GM19035 (cell line): ENCODE data around the gene MAEA.
"Not testable (repeated sequence)": the region's sequence is repeated elsewhere in the genome, so short reads cannot be mapped to it uniquely, and the experiment has no call there.

Source experiments
- ATAC-seq: cut with Tn5 transposase; IDR thresholded peaks from one replicate; pipeline ENCODE4 v1.9.1; 2021; ENCODE audit not compliant: unreplicated experiment

MAEA gene

GRCh38 chr4:1333256-1333655 is 43.6 kb downstream of the MAEA start:
- no peak for ATAC-seq

DNA sequence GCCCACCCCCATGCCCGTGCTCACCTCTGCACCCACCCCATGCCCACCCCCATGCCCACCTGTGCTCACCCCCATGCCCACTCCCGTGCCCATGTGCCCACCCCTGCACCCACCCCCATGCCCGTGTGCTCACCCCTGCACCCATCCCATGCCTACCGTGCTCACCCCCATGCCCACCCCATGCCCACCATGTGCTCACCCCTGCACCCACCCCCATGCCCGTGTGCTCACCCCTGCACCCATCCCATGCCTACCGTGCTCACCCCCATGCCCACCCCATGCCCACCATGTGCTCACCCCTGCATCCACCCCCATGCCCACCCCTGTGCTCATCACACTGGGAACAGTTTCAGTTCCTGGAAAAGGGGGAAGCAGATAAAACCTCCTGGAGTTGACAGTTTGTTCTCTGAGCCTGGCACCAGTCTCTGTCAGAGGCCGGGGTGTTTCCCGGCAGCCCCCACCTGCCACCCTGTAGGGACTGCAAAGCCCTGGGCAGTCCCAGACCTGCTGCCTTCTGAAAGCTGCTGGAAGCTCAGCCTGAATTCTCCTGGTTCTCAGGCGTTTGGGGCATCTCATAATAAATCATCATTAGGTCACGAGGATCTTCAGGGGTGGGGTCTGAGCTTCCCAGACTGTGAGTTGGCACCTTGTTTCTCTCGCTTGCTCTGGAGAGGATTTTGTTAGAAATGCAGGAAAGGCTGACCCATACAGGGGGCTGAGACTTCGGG is 44.3 kb downstream of the MAEA start:
- not testable (repeated sequence) for ATAC-seq

DNA sequence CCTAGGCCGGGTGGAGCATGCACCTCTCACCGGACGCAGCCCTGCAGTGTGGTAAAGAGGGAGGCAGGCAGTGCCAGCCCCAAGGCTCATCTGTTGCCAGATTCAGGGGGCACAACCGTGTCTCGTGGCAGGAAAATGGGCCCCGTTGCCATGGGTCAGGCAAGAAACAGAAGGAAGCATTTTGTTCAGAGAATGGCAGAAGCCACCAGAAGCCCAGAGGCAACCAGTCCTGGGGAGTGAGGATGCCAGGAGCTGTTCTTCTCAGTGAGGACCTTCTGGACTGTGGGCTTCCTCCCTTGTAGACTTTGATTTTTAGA is 44.8 kb downstream of the MAEA start:
- ATAC-seq = no peak

- ATAC-seq = not testable (repeated sequence)
Measured at GRCh38 chr4:1335193-1335883, 45.6 kb downstream of the MAEA start.

DNA sequence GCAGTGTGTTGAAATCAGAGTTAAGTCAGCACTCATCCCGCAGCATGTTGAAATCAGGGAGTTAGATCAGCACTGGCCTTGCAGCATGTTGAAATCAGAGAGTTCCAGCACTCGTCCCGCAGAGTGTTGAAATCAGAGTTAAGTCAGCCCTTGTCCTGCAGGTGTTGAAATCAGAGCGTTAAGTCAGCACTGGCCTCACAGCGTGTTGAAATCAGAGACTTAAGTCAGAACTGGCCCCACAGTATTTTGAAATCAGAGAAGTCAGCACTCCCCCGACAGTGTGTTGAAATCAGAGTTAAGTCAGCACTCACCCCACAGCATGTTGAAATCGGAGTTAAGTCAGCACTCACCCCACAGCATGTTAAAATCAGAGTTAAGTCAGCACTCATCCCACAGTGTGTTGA is 46.4 kb downstream of the MAEA start:
- ATAC-seq = no peak

DNA sequence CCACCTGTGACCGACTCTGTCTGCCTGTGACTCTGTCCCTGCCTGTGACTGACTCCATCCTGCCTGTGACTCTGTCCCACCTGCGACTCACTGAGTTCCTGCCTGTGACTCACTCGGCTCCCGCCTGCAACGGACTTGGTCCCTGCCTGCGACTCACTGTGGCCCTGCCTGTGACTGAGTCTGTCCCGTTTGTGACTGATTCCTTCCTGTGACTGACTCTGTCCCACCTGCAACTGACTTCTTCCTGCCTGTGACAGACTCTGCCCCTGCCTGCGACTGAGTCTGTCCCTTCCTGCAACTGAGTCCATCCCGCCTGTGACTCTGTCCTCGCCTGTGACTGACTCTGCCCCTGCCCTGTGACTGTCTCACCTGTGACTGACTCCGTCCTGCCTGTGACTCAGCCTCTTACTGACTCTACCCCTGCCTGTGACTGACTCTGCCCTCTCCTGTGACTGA is 47.7 kb downstream of the MAEA start:
- ATAC-seq = no peak

DNA sequence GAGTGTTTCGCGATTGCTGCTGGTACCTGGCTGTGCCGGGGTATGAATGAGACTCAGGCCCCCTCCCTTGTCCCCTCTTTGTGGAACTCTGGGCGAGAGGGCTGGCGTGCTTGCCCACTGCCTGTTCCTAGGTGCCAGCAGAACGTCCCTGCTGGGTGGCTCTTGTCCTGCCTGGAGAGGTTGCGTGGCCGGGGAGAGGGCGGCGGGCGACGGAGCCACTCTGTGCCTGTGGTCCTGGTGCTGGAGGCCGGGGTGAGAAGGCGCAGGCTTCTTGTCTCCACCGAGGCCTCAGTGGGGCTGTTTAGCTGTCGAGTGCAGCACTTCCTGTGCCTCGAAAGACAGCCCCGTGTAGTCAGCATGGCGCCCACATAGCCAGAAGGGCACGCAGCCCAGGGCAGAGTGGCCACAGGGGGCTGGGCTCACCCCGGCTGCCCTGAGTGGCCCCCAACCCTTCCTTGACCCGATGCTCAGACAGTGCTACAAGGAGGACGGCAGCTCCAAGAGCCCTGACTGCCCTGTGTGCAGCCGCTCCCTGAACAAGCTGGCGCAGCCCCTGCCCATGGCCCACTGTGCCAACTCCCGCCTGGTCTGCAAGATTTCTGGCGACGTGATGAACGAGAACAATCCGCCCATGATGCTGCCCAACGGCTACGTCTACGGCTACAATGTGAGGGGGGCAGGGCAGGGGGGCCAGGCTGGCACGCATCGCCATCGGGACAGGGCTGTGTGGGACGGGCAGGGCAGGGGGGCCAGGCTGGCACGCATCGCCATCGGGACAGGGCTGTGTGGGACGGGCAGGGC is 48.5 kb downstream of the MAEA start:
- ATAC-seq = no peak

DNA sequence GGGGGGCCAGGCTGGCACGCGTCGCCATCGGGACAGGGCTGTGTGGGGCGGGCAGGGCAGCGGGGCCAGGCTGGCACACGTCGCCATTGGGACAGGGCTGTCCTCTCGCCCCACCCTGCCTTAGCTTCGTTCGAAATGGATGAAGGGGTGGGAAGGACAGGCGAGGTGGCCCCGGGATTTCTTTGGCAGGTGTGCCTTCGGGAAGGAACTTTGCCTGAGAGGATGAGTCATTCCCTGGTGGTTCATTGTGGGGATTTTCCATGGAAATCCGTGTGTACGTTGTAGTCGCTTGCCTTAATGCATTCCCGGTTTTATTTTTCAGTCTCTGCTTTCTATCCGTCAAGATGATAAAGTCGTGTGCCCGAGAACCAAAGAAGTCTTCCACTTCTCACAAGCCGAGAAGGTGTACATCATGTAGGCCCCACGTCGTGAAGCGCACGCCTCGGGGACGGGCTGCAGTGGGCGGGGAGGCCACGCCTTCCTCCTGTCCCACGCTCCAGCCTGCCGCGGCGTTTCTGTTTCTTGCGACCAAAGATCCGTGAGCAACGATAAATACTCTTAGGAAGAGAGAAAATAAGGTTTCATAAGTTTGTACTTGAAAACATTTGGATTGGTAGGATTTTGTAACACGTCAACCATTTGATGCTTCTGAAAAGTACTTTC is 49.2 kb downstream of the MAEA start:
- ATAC-seq = no peak

GRCh38 chr4:1339489-1339888 is 49.8 kb downstream of the MAEA start:
- no peak for ATAC-seq

DNA sequence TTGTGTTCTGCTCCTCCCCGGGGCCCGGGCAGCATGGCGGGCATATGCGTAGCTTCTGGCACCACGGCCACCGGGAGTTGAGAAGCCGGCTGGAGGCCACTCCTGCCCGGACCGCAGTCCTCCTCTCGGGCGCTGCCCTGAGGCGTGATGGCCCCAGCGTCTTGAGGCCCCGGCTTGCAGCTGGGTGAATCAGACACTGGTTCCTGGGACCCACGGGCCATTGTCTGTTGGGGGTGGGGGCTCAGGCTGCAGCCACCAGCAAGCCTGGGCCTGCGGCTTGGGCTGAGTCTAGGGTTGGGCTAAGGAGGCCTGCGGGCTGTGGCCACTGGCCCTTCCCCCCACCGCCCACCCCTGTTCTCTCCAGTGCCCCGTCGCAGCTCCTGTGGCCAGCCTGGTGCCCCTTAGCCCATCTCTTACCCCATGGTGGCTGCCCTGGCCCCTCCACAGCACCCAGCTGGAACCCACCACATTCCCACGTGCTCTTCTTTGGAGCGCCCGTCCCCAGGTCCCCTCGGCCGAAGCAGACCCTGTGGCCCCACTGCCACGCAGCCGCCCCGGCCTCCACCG is 50.6 kb downstream of the MAEA start:
- no peak for ATAC-seq

- ATAC-seq = no peak
Measured at GRCh38 chr4:1340861-1341260, 51.2 kb downstream of the MAEA start.

- no peak for ATAC-seq
Measured at GRCh38 chr4:1342003-1342402, 52.3 kb downstream of the MAEA start.

DNA sequence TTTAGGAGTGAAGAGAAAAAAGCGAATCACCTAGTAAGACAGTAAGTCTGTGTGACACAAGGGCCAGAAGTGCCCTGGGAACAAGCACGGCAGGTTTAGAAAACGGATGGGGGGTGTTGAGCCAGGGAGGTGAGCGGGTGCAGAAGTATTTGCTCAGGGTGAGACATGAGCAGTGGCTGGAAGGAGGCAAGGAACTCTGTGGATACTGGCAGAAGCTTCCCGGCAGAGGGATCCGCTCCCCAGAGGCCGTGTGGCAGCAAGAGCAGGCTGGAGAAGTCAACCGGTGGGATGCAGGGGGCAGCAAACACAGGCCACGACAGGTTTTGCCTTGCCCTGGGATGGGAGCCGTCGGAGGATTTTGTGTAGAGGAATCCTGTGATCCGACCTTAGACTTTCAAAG is 55.0 kb downstream of the MAEA start:
- no peak for ATAC-seq

GRCh38 chr4:1345903-1346780 is 56.5 kb downstream of the MAEA start:
- peak; percentile 25 for ATAC-seq

GRCh38 chr4:1346781-1347409 is 57.2 kb downstream of the MAEA start, which contains the start of gene UVSSA:
Gene UVSSA (plus strand): TSS chr4:1347208. CDS start chr4:1348092, 884 bp downstream.
- ATAC-seq = peak; percentile 91

GRCh38 chr4:1347410-1347864 is 57.7 kb downstream of the MAEA start:
- ATAC-seq = peak; percentile 32

GRCh38 chr4:1348014-1348513 is 58.4 kb downstream of the MAEA start:
- no peak for ATAC-seq

DNA sequence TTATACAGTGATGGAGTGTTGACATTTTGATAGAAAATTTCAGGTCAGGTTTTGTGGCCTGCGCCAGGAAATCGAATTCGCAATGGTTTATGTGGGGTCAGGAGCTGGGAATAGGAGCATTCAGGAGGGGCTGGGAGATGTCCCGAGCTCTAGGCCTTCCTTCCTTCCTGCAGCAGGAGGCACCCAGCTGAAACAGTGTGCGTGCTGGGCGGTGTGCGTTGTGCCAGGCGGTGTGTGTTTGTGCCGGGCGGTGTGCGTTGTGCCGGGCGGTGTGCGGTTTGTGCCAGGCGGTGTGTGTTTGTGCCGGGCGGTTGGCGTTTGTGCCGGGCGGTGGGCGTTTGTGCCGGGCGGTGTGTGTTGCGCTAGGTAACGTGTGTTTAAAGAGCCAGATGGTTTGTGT is 59.1 kb downstream of the MAEA start:
- ATAC-seq = no peak
